GM19043 (cell line): ENCODE data around the gene SCN9A.
"Not testable (repeated sequence)": the region's sequence is repeated elsewhere in the genome, so short reads cannot be mapped to it uniquely, and the experiment has no call there.

ENCODE experiments used
- ATAC-seq: cut with Tn5 transposase; IDR thresholded peaks from one replicate; pipeline ENCODE4 v1.9.1; 2021; ENCODE audit warnings: low read depth; ENCODE audit not compliant: unreplicated experiment

Gene SCN9A

GRCh38 chr2:166375736-166376487 lies at the start of gene SCN9A:
Gene SCN9A, minus strand, starts transcription at chr2:166375944. Its CDS starts 64,188 bp downstream, at chr2:166311756.
- peak; percentile 50 for ATAC-seq

- ATAC-seq, result no peak
These were observed 49.1 kb upstream of the SCN9A start for GRCh38 chr2:166424841-166425240.

GRCh38 chr2:166419616-166419934 lies 43.8 kb upstream of the SCN9A start:
- no peak for ATAC-seq

DNA sequence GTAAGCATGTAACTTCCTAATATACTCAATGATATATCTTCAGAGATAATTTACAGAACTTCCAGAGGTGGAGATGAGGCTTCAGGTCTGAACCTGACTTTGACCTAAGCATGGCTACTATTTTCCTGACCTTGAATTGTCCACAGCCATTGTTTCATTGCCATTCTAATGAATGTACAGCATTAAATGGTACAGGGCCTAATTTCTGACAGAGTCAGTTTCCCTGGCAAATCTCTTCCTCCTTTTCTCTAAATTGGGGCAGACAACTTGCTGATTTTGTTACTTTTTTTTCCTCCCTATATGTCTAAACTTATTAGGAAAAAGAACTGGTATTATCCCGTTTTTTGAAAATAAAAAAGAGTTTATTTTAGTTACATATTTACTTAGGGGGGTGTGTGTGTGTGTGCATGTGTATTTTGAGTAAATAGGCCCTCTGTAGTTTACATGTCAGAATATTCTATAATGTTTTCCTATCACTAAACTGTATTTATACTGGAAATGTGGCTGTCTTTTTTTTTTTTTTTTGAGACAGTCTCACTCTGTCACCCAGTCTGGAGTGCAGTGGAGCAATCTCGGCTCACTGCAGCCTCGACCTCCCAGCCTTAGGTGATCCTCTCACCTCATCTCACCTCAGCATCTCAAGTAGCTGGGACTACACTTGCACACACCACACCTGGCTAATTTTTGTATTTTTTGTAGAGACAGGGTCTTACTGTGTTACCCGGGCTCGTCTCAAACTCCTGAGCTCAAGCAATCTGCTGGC lies 43.3 kb upstream of the SCN9A start:
- no peak for ATAC-seq

- no peak for ATAC-seq
These were observed 41.9 kb upstream of the SCN9A start for GRCh38 chr2:166417669-166418068.

DNA sequence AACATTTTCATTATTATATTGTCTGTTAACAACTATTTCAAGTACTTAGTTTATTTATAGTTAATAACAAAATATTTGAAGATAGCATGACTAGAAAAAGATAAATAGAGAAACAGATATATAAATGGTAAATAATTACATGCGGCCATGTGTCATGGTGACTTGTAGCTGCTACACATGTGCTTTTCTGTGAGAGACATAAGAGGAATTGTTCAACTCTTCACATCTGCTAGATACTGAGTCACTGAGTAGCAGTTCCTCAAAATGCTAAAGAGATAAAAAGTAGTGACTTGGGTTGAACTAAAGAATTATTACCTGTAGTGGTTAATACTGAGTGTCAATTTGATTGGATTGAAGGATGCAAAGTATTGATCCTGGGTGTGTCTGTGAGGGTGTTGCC lies 37.5 kb upstream of the SCN9A start:
- ATAC-seq, result no peak

GRCh38 chr2:166411473-166412230 lies 35.9 kb upstream of the SCN9A start:
- no peak for ATAC-seq

DNA sequence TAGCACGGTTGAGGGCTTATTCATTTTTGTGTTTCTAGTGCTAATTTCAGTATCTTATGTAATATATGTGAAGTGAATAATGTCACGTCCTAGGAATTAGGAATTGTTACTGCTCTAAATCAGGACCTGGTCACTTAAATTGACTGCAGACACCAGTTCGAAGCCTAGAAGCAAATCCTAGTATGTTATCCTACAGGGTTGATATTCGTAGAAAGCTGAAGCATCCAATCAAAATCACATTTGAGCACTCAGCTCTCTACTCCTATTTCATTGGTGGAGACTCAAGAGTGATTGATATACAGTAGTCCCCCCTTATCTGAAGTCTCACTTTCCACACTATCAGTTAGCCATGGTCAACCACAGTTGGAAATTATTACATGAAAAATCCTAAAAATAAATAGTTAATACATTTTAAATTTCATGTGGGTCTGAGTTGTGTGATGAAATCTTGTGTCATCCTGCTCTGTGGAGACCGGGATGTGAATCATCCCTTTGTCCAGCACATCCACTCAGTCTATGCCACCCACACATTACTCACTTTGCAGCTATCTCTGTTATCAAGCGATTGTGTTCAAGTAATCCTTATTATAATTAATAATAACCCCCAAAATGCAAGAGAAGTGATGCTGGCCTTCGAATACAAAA lies 35.2 kb upstream of the SCN9A start:
- ATAC-seq, result no peak

- ATAC-seq, result not testable (repeated sequence)
These were observed 32.0 kb upstream of the SCN9A start for GRCh38 chr2:166407746-166408145.

DNA sequence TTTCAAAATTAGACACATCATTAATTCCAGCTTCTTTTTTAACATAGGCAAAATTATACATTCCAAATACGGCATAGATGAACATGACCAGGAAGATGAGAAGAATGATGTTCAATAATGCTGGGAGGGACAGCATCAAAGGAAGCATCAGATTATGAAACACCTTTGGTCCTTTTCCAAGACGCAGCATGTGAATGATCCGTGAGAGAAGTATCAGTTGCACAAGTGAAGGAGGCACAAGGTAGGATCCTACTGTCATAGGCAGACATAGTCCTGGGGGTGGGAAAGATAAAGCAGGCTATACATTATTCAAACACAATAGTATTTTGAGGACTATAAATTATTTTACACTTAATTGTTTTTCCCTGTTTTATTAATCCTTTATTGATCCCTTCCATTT lies 30.6 kb upstream of the SCN9A start:
- no peak for ATAC-seq

DNA sequence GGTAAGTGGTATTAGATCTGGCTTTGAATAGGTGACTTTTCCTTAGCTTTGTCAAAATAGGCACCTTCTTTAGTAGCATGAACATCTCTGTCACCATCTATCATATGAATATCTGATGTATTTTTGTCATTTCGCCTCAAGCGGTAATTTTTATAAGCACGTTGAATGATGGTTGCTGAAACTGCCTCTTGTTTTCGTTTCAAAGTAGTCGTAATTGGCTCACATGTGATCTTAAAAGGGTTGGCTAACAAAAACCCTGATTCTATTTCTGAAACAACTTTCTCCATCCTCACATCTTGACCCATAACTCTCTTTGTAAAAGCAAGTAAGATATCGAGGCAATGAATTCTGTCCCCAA lies 29.8 kb upstream of the SCN9A start:
- no peak for ATAC-seq

DNA sequence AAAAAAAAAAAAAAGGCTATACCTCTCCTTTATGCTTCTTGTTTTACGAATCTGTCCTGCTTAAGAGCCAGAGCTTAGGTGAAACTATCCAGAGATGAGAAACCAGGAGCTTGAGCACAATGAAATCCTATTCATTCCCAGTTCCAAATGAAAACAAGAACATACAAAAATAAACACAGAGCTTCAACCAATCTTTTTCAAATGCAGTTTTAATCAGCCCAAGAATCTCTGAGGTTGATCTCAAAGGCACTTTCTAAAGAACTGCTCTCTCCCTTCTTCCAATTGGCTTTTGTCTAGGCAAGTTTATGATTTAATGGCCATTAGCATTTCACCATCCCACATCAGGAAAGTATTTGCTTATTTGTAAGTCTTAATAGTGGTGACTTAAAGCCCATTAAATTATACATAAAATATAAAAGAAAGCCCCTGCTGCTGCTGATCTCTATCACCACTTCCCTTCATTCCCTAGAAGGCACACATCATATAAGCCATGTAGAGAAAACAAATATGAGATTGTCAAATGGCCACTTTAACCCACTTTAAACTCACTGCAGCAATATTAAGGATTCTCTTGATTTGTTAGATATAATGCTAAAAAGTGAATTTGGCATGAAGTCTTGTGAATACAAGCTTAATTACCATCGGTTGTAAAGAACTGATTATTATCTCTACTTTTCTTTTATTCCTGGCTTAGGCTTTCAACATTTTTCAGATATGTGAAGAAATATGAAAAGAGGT lies 29.3 kb upstream of the SCN9A start:
- ATAC-seq, result no peak

- ATAC-seq, result no peak
These were observed 18.5 kb upstream of the SCN9A start for GRCh38 chr2:166394245-166394644.

- no peak for ATAC-seq
These were observed 17.3 kb upstream of the SCN9A start for GRCh38 chr2:166393008-166393407.

DNA sequence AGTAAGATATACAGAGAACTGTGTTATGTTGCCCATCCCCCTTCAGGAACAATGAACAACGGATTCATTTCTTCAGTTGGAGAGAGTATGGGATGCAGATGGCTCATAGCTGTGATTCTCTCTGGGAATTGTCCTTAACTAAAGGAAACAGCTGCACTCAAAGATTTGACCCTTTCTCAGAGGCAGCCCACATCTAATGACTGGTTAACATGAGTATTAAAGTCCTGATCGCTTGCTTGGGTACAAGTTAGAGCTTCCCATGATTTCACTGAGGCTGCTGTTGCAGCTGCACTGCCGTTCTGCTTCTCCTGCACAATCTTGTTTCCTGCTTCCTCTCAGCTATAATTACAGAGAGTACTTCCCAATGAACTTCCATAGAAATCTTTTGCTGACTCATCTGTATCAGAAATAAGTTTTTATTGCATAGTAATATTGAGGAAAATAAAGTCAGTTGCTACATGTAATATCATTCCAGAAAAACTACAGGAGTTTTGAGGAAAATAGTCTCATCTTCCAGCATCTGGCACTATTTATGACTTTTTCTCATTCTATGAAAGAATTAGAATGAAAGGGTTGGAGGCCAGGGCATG lies 12.8 kb upstream of the SCN9A start:
- no peak for ATAC-seq

GRCh38 chr2:166385313-166385712 lies 9.6 kb upstream of the SCN9A start:
- no peak for ATAC-seq

GRCh38 chr2:166384774-166385173 lies 9.0 kb upstream of the SCN9A start:
- ATAC-seq, result no peak

DNA sequence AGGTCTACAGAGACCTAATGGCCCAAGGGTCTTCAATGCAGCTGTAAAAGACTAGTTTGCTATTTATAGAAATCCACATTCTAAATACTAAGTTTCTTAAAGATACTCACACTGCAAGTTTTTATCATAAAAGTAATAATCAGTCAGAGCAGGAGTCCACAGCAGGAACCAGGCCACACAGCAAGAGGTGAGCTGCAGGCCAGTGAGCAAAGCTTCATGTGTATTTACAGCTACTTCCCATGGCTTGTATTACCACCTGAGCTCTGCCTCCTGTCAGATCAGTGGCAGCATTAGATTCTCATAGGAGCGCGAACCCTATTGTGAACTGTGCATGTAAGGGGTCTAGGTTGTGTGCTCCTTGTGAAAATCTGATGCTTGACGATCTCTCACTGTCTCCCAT lies 6.7 kb upstream of the SCN9A start:
- no peak for ATAC-seq

GRCh38 chr2:166380615-166381014 lies 4.9 kb upstream of the SCN9A start:
- no peak for ATAC-seq

- no peak for ATAC-seq
These were observed 1.1 kb upstream of the SCN9A start for GRCh38 chr2:166376873-166377272.
